ENCODE results near the gene MBD3L5. TPM values are rescaled to one million over a fixed set of nuclear protein-coding genes. Genes with fewer than 3 reads are reported as not detected.
"Not testable (repeated sequence)": the region's sequence is repeated elsewhere in the genome, so short reads cannot be mapped to it uniquely, and the experiment has no call there.

The MBD3L5 gene
- not detected for total RNA-seq

GRCh38 chr19:7030278-7030677, at the start of gene MBD3L5:
TSS of gene MBD3L5 (plus strand) at chr19:7030578. CDS start at chr19:7030612, 34 bp downstream.
- DNase-seq; H3K4me1 ChIP-seq; H3K27ac ChIP-seq; H3K27me3 ChIP-seq; intact Hi-C loops (cut with DNase I); H3K4me3 ChIP-seq; H3K36me3 ChIP-seq (replicated peaks in 1 of 2; ENCODE audit: insufficient read depth in 1 of 2, low read depth in 2 of 2); H3K9me3 ChIP-seq; ATAC-seq: not testable (repeated sequence)
- WGBS, 2 donors = 49% methylated on average over 2 of the region's 9 CpGs; no CpG with 5 or more reads in 1 of the 2 donors

- H3K27ac ChIP-seq = no peak overlapping the region
- no peak overlapping the region for H3K4me3 ChIP-seq
- TF ChIP-seq CTCF (IDR thresholded peaks at IDR 0.05) (no peak), POLR2A (IDR thresholded peaks at IDR 0.05) (no peak)
- no peak for DNase-seq
- H3K9me3 ChIP-seq = peaks cover 0 to 8% (median 0%) of the 10 kb centered on the region in 3 donors
- no peaks in the 10 kb centered on the region for H3K36me3 ChIP-seq (replicated peaks in 1 of 2; ENCODE audit: insufficient read depth in 1 of 2, low read depth in 2 of 2)
- H3K4me1 ChIP-seq = no peaks in the 10 kb centered on the region
- ATAC-seq = no peak
- intact Hi-C loops (cut with DNase I) = no loop called here
- no peaks in the 10 kb centered on the region for H3K27me3 ChIP-seq
Measured at GRCh38 chr19:6983448-6983847, 46.9 kb upstream of the MBD3L5 start.

- DNase-seq (peak in 1 of 4 donors; percentile 15), ATAC-seq (no peak)
- WGBS, 2 donors = 39 to 40% methylated on average over 4 of the region's 4 CpGs
- Histone ChIP-seq H3K27me3 (no peaks in the 10 kb centered on the region), H3K9me3 (peaks cover 0 to 8% (median 0%) of the 10 kb centered on the region in 3 donors), H3K4me1 (no peaks in the 10 kb centered on the region), H3K27ac (no peak overlapping the region), H3K36me3 (replicated peaks in 1 of 2; ENCODE audit: insufficient read depth in 1 of 2, low read depth in 2 of 2) (no peaks in the 10 kb centered on the region), H3K4me3 (no peak overlapping the region)
- no peak for TF ChIP-seq CTCF (IDR thresholded peaks at IDR 0.05)
- TF ChIP-seq POLR2A (IDR thresholded peaks at IDR 0.05) = no peak
- intact Hi-C loops (cut with DNase I) = no loop called here
Measured at GRCh38 chr19:6987850-6988249, 42.5 kb upstream of the MBD3L5 start.

GRCh38 chr19:6988257-6988656, 42.1 kb upstream of the MBD3L5 start:
- no peak overlapping the region for H3K4me3 ChIP-seq
- peaks cover 0 to 8% (median 0%) of the 10 kb centered on the region in 3 donors for H3K9me3 ChIP-seq
- 22 to 43% methylated on average over 3 of the region's 3 CpGs for WGBS, 2 donors
- no peaks in the 10 kb centered on the region for H3K27me3 ChIP-seq
- H3K36me3 ChIP-seq (replicated peaks in 1 of 2; ENCODE audit: insufficient read depth in 1 of 2, low read depth in 2 of 2) = no peaks in the 10 kb centered on the region
- no peaks in the 10 kb centered on the region for H3K4me1 ChIP-seq
- ATAC-seq = no peak
- intact Hi-C loops (cut with DNase I) = no loop called here
- no peak overlapping the region for H3K27ac ChIP-seq
- TF ChIP-seq CTCF (IDR thresholded peaks at IDR 0.05) (no peak), POLR2A (IDR thresholded peaks at IDR 0.05) (no peak)
- no peak for DNase-seq

GRCh38 chr19:6995054-6995453, 35.3 kb upstream of the MBD3L5 start:
- no peak overlapping the region for H3K4me3 ChIP-seq
- no peak overlapping the region for H3K27ac ChIP-seq
- no peak for TF ChIP-seq CTCF (IDR thresholded peaks at IDR 0.05)
- TF ChIP-seq POLR2A (IDR thresholded peaks at IDR 0.05) = no peak
- ATAC-seq (no peak), DNase-seq (no peak)
- intact Hi-C loops (cut with DNase I) = no loop called here
- H3K27me3 ChIP-seq = no peaks in the 10 kb centered on the region
- H3K4me1 ChIP-seq = no peaks in the 10 kb centered on the region
- WGBS, 2 donors = 35 to 38% methylated on average over 1 of the region's 1 CpG
- no peaks in the 10 kb centered on the region for H3K9me3 ChIP-seq
- H3K36me3 ChIP-seq (replicated peaks in 1 of 2; ENCODE audit: insufficient read depth in 1 of 2, low read depth in 2 of 2) = no peaks in the 10 kb centered on the region
